ENCODE results near the gene ZNF474.
"Not testable (repeated sequence)": the region's sequence is repeated elsewhere in the genome, so short reads cannot be mapped to it uniquely, and the experiment has no call there.

The ZNF474 gene

DNA sequence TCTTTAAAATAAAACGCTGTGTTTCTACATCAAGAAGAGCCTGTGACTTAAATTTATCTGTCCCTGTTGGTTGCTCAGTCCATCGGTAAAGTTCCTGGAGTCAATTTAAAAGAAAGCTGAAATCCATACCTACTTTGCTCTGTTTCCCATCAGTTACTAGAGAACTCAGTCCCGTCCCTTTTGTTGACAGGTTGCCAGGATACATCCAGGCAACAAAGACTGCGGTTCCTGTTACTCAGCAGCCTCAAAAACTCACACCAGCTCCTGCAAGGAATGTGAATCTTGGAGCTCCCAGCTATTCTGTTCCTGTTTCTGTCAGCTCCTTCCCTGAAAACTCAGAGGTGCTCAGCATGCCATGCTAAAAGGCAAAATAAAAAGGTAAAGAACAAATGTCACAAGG is at the start of gene ZNF474:
Gene ZNF474, plus strand, starts transcription at position 241 of the 400 bp plus-strand sequence. CDS start 22,445 bp downstream, outside the sequence.
- DNase-seq = no peak

DNA sequence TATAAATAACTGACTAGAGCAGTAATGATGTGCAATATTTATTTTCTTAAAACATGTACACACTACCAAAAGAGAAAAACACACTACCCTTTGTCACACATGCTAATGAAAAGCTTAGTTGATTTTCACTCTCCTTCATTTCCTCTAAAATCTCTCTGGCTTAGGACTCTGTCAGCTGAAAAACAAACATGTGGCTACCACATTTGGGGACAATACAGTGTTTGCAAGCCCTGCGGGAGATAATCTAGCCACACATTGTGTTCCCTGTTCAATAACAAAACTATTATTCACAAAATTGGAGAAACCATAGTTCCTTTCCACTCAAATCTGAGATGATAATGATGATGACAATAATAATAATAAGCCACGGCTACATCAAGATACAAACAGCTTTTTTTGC is 47.8 kb upstream of the ZNF474 start:
- no peak for DNase-seq

DNA sequence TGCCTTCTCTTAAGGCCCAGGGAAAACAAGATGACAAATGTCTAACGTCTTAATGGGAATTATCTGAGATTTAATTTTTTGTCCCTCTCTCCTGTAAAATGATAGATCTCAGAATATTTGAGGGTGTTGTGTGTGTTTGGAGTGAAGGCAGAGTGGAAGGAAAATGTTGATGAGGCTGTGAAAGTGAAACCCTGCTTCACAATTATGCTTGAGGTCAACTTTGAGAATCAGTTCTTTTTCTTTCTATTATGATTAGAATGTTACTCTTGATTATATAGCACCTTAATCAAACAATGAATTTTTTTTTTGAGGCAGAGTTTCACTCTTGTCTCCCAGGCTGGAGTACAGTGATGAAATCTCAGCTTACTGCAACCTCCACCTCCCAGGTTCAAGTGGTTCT is 45.8 kb upstream of the ZNF474 start:
- no peak for DNase-seq

DNA sequence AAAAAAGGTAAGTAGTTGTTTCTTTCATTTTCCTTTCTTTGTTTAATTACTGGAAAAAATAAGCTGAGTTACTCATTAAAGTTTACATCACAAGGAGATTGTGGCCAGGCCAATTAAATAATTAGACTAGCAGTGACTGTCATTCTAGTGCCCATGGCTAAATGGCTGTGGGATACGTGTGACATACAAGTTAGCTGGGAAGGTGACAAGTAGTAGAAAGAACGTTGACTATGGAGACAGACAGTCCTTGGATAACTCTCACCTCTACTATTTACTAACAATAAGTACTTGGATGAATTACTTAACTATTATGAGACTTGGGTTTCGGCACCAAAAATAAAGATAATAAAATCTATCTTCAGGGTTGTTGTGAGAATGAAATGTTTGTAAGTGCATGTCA is 44.3 kb upstream of the ZNF474 start:
- DNase-seq = no peak

DNA sequence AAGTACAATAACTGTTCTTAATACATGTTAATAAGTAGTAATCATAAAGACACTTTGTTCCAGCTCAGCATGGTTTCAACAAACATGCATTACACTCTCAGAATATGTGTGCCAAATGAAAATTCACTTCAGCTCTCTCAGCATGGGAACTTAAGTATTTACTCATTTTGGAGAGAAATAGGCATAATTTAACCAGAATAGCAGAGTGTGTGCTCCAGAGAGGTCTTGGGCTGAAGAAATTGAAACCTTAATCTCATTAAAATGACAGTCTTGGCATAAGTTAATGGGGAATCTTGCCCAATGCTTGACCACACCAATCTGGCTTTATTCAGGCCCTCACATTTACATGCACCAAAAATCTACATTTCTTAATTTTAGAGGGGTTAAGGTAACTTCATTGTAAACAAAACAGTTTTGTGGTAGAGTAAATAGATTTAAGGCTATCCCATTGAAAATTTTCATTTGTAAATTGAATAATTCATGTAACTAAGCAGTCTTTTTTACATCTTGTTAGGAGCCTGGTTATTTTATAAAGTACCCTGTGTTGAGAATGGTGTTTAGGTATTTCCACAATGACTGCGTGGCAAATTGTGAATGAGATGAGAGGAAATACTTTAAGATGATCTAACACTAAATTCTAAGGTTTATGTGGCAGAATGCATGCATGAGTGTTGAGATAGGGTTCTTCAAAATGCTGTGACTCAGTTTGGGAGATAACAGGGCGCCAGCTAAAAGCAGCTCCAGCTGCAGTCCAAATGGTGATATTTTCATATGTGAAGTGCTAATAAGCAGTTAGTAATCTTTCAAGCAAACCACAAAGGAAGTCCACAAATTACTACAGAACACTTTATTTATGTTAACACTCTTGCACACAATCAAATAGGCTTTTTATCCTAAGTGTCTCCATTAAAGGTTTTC is 40.0 kb upstream of the ZNF474 start:
- no peak for DNase-seq

DNA sequence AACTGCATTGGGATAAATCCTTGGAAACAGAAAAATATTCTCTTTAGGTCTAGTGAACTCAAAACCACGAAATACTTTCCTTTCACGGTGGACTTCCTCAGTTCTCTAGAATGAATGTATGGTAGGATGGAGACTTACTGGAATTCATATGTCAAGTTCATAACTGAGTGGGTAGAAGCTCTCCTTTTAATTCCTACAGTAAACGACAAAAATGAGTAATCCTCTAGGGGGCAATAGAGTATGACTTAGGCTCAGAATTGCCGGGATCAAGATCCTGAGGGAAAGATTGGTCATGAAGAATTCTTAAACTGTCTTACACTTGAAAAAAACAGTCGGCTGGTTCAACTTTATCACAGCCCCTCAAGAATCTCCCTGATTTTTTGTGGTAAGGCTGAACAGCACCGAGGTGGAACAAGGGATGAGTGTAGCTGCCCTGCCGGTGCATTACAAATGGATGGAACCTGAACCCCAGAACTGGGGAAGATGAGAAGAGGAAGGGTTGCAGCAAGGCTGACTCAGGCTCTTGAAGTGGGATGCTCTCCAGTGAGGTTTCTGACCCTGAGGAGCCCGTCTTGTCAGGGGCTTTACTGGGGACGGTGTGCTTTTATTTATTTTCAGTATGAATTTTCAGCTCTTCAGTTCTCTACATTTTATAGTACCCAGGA is 37.3 kb upstream of the ZNF474 start:
- DNase-seq = no peak

DNA sequence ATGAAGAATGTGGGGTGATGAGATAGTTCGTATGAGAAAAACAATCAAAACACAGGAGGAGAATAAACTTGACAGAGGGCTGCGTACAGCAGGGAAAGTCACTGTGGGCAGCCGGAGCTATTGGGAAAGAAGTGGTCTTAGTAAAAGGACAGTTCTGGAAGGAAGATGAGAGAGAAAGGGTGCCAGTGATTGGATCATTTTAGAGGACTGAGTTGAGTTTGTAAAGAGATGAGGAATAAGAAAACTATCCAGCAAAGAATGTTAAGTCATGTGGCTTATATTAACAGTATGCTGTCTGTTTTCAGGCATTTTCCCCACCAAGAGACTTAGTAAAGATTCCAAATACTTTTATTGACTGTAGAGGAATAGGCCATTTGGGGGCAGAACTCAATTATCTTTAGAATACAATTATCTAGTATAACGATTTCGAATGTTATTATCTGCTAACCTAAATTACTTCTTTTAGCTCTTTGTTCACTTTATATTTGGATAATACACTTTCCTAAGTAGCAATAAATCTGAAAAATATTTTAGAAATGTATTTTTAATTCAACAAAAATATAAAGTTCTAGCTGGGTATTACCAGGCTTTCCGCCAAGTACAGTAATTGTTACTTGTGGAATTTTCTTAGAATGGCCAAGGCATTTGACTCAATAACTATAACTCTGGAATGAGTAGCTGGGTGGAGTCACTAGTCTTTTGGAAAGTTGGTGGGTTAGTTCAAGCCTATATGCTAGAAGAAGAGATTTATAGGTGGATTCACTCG is 35.7 kb upstream of the ZNF474 start:
- no peak for DNase-seq

DNA sequence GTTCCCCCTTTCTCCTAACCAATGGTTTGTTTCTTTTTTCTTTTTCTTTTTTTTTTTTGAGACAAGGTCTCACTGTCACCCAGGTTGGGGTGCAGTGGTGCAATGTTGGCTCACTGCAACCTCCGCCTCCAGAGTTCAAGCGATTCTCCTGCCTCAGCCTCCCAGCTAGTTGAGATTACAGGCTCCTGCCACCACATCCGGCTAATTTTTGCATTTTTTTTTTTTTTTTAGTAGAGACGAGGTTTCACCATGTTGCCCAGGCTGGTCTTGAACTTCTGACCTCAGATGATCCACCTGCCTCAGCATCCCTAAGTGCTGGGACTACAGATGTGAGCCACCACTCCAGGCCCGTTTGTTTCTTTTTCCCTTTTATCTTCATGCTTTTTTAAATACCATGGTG is 35.1 kb upstream of the ZNF474 start:
- DNase-seq = not testable (repeated sequence)

DNA sequence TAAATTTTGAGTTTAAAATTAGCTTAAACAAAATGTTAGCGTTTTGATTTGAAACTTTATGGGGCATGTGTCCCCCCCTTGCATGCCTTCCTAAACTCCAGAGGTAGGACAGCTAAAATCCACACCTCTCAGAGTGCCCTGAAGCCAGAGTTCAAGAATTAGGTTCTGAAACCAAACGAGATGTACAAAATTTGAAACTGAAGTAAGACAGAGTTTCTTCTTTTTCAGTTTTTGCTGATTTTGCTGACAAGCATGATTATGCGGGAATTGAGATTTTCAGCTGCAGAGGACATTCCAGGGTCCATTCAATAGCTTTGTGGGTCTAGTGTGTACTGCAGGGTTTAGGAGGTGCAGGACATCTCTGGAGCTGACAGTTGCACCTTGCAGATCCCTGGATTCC is 34.2 kb upstream of the ZNF474 start:
- no peak for DNase-seq

DNA sequence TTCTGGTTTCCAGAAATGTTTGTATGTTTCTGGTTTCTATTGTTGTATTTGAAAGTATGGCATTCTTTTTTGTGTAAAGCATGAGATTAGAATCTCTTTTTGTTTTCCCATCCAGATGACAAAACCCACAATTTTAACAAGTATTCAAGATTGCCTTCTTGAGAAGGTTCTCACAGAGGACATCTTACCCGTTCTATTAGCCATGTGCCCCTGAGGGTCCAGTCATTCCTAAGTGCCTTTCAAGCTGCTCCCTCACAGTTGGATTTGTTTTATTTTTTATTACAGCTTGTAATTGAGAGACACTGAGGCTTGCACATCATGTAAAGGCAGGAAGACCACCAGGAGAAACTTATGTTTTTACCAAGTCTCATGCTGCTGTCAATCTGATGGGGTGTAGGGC is 32.0 kb upstream of the ZNF474 start:
- no peak for DNase-seq

DNA sequence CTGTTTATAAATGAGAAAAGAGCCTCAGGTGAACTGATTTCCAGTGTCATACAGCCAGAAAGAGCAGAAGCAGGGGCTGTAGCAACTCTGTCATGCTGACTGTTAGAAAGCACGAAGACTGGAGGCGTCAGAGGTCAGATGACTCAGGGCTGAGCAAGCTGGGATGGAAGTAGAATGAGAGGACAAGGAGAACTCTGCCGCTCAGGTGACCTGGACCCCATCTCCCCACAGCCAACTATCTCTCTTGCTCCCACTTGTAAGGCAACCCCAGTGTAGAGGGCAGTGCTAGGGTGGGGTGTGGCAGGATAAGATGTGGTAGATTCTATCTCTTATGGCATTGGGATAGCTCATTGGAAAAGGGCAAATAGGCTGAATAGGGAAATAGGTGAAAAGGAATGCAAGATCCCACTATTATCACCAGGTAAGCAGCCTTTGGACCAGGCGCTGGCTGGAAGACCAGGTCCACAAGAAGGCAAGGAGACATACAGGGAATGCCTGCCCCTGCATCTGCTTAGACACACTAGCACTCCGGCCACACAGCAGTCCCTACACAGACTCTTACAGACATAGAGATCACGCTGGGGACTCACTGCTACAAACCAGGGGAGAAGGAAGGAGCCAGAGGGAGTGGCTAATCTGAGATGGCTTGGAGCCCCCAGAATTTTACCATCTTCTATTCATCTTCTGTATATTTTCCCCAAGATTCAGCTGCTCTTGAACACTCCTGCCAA is 30.1 kb upstream of the ZNF474 start:
- DNase-seq = no peak

DNA sequence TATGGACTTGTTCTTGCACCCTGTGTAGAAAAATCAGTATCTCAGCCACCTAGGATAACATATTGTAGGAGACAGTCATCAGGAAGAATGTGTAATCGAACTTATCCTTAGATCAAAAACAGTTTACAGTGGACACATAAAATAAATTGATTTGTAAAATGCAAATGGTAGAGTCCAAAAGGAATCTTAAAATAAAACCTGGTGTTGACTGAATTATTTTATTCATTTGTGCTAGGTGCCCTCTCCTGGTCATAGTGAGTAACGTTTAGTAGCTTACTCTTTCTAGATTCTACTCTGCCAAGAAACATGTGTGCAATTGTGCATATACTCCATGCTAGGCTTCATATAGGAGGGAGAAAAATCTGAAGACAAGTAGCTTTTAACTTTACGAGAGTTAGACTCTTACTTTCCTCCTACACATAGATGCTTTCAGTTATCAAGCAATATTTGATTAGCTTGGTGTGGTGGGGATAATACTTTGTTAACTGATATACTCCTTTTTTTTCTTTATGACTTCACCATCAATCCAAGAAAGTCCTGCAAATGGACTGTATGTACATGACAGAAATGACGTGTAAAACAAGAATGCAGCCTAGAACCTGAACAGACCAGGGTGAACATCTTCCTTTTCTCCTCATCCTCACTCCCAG is 27.6 kb upstream of the ZNF474 start:
- DNase-seq = peak; percentile 17

DNA sequence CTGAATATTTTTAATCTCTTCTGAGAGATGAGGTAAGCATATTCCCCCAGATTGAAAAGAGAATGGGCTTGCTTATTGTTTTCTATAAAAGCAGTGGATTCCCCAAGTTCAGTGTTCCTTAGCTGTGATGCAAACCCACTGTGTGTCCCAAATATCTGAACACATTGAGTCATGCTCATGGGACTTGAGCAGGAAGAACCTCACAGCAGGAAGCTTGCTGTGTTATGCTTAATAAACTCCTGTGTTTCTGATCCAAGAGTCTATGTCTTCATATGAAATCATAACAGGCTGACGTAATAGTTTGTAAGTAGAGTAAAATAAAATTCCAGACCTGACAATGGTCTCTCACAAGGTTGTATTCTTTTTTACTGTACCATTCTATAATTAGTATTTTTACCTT is 26.5 kb upstream of the ZNF474 start:
- DNase-seq = no peak

DNA sequence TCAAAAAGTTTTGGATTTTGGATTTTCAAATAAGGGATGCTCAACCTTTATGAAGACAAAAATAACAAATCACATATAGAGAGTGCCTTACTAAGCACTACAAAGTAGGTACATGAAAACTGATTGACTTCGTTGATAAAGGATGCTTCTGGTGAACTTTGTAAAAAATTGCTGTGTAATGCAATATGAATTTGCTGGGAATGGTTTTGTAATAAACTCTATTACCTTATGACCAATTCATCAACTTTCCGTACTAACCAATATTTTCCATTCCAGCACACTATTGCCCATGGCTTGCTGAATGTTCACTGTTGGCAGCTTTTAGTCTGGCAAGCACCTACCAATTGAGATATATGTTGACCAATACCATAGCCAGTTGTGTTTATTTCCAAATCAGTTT is 23.4 kb upstream of the ZNF474 start:
- DNase-seq = no peak

DNA sequence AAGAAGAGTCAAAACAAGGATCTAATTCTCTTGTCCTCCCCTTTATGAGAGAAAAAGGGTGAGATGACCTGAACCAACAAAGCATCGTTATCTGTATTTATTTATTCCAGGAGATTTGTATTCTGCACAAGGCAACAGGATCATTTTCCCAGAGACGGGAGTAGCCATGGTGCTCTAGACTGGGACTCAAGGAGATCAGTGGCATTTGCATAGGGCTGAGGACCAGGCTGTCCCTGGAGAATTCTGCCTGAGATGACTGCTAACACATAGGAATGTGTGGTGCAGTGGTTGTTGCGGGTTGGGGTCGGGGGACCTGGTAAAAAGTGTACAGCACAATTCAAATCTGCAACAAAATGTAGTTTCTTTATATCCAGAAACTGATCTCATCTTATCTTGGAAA is 22.3 kb upstream of the ZNF474 start:
- no peak for DNase-seq

DNA sequence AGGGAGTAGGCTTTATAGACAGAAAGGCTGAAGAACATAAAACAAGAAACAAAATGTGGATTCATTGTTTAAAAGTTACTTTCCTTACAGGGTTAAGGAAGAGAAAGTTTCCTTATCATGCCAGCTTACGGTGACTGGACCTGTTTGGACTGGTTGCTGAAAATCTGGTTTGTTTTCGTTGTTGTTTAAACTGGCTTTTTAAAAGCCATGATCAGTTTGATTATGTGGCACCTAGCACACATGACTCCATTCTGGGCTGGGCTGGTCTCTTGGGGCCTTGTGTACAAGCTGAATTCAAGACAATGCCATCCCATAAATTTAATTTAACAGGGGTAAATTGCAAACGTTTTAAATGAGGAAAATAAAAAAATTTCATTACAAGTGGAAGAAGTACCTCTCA is 18.4 kb upstream of the ZNF474 start:
- no peak for DNase-seq

DNA sequence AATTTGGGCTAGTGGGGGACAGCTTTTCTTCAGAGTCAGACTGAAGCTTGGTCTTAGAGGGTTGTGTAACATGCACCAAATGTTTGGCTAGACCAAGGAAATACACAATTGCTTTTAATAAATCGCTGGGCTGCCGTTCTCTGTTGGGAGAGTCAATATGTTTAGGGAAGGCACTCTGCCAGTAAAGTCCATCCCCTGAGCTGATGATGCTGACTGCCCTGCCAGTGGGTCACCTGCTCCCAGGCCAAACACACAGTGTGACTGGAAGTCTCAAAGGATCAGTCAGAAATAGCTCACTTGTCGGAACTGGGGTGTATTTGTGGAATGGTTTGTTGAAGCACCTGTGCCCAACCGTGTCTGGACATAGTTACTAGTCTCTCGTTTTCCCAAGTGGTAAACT is 17.9 kb upstream of the ZNF474 start:
- no peak for DNase-seq

DNA sequence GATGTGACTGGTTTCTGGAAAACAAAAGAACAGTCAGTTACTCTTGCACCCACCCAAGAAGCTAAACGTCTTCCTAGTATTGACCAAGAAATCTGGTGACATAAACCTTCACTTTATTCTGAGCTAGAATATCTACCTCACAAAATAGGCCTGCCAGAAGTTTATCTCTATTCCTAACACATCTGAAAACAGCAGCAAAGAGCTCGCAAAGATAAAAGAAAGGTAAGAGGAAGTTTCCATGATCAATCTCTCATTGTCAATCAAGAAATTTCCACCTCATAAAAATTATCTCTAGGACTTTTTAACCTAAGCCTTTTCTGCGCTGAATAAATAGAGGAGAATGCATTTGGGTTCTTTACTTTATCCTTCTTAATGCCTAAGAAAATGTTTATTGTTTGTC is 17.3 kb upstream of the ZNF474 start:
- no peak for DNase-seq

DNA sequence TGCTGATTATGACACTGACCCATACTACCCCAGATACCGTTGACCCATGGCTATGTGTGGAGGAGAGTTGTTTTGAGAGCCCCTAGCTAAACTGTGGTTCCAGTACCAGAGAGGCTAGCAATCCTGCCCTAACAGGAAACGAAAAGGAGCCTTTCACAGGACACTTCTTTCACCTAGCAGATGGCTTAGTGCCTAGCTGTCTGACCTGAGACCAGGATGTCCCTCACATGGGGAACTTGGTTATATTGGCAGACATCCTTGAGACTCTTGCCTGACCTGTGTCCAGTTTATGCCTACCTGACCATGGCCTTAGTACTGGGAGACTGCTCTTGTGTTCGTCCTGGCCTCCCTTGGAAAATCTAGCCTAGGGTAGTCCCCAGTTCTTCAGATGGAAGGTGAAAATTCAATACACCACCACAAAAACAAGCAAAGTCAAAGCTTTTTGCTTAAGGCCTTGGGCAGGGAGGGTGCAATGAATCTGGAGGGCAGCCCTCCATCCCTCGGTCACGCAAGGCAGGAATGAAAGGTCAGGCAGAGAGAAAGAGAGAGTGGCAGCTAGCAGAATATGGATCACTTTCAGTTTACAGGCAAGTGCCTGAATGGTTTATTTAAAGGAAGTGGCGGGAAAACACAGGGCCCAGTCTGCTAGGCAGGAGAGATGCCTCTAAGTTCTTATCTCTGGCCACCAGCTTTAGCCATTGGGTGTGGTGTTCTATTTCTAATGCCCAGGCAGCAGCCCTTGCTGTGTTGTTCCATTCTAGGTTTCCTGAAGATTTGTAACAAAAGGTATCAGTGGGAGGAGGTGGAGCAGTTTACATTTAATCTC is 16.4 kb upstream of the ZNF474 start:
- no peak for DNase-seq

DNA sequence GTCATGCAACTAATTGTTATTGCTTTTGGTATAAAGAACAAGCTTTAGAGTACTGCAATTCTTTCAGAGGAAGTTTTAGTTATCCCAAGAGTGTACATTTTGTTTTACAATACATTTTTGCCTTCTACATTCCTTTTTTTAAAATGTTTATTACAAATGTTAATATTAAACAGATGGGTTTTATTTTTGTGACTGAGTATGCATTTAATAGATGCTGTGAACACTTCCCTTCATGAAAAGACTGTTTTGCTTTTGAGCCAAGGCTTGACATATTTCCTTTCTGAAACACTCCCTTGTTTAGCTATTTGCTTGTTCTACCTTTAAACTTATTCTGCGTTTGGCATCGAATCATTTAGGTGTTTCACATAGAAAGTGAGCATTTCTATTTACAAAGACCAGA is 14.8 kb upstream of the ZNF474 start:
- DNase-seq = no peak

DNA sequence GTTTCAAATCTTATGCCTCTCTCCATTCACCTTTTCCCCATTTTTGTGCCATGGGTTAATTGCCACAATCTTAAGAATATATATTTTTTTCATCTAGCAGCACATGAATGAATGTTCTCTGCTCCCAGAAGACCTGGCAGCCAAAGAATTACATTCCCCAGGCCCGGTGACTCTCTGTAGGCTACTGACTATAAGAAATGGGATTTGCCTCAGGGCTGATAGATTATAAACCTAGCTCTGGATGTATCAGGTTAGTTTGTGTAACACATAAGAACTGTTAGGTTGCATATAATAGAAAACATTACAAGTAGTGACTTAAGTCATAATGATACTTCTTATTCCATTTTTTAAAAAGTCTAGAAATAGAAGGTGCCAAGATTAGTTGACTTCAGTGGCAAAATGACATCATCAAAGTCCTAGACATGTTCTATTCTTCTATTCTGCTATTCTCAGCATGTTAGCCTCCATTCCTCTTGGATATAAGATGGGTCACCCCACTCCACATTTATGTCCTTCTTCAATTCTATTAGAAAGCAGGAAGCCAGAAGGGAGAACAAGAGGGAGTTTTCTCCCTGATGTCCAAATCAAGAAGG is 10.9 kb upstream of the ZNF474 start:
- DNase-seq = no peak

Data from CD4-positive, alpha-beta T cell treated with Interleukin-21 for 1 hour (primary cell).